K562 treated with DMSO at 1 percent for 12 hours (cell line): Measurements from ENCODE around the gene POLD2. TPM values are rescaled to one million over a fixed set of nuclear protein-coding genes. Genes with fewer than 3 reads are reported as not detected.

Source experiments
- total RNA-seq: library from RNA; unstranded; fragments of 300-600 nt; gene quantifications from 2 replicates; pipeline ENCODE4 v1.2.3, GENCODE V29; 2022; ENCODE audit not compliant: insufficient read depth

The POLD2 gene
- total RNA-seq = 109 and 120 TPM in 2 replicates

DNA sequence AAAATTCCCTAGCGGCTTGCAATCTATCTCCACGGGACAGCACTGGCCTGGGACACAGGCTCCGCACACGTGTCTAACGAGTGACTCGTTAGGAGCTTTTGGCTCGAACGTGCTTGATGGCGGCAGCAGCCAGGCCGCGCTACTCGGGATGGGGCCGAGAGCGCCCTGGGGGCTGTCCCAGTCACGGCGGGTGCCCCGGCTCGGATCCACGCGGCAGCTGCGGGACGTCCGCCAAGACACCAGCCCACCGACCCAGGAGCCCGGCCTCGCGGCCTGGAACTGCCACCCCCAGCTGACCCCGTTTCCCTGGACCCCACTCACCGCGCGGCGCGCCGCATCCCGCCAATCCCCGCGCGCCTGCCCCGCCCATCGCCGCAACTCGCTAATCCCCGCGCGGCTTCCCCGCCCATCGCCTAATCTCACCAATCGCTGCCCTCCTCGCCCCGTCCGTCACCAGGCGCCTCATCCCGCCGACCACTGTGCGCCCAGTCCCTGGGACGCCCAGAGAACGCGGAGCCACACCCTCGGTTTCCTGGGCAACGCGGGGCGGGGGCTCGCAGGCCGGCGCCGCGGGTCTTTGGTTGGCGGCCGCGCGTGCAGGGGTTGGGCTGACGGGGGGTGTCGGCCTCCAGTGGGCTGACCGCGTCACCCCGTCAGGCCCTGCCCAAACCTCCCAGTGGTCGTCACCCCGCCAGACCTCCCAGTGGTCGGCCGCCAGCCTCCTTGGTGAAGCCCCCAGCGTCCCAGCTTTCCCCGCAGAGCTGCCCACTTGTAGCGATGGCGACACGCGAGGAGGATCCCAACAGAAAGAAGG lies at the start of gene POLD2:
POLD2 (minus strand) TSS at position 359 of the 814 bp plus-strand sequence. CDS start 1,495 bp downstream, outside the sequence.

DNA sequence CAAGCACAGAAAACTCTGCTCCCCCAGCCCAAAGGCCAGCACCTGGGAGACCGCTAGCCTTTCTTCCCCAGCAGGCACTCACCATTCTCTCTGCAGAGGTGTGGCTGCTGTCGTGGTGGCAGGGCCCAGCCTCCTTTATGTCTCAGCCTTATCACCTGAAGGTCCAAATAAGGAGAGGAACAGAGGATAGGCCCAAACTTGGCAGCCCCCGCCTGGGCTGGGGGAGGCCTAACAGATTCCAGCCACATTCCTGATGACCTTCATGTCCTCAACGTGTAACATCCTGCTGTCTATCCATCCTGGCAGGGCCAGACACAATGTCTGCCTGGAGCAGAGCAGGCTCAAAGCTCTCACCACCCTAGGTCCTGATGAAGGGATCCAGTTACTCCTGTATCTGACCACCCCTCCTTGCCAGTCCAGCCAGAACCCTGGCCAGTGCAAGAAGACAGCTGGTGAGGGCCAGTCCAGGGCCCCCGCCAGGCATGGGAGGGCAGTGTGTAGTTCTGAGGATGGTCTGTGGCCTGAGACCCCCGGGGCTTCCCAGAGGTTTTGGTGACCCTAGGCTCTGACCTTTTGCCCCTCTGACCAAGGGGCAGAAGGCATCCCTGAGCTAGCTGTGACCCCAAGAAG lies 18.0 kb upstream of the POLD2 start, which contains the start of gene MYL7:
MYL7 (minus strand) TSS at position 112 of the 630 bp plus-strand sequence; CDS start at position 85, 27 bp downstream.

GRCh38 chr7:44103923-44104859 lies 19.2 kb downstream of the POLD2 start, which contains the start of gene AEBP1:
Gene AEBP1 (plus strand): TSS chr7:44104345. CDS start chr7:44104666, 321 bp downstream.

GRCh38 chr7:44065431-44066110 lies 57.8 kb downstream of the POLD2 start, which contains the start of gene PGAM2:
Gene PGAM2 (minus strand): TSS chr7:44065567. CDS start chr7:44065529, 38 bp downstream.

Other genes starting within 250 kb of the POLD2 start
- gene URGCP, start 217.0 kb downstream of the POLD2 start, total RNA-seq = 10.5 and 25.6 TPM in 2 replicates
- gene UBE2D4, start 197.1 kb downstream of the POLD2 start, total RNA-seq = 7.4 and 19.1 TPM in 2 replicates
- gene SPDYE1, start 125.7 kb downstream of the POLD2 start, total RNA-seq = not detected in 2 replicates
- gene DBNL, start 78.8 kb downstream of the POLD2 start, total RNA-seq = 34.3 and 36.8 TPM in 2 replicates
- gene PGAM2, start 58.0 kb downstream of the POLD2 start, total RNA-seq = not detected in 2 replicates
- 6.2 and 14.9 TPM in 2 replicates for gene POLM, start 41.0 kb downstream of the POLD2 start, total RNA-seq
- 0.21 TPM in 1 of 2 replicates, not detected in the other for gene AEBP1, start 19.2 kb downstream of the POLD2 start, total RNA-seq
- not detected in 2 replicates for gene MYL7, start 17.8 kb upstream of the POLD2 start, total RNA-seq
- 0.73 TPM in 1 of 2 replicates, not detected in the other for gene GCK, start 65.9 kb upstream of the POLD2 start, total RNA-seq
- gene YKT6, start 77.4 kb upstream of the POLD2 start, total RNA-seq = 74.0 and 122 TPM in 2 replicates
- not detected in 2 replicates for gene CAMK2B, start 202.0 kb upstream of the POLD2 start, total RNA-seq